Transverse colon (tissue), 4 donors: ENCODE data around the gene MFSD12. TPM values are rescaled to one million over a fixed set of nuclear protein-coding genes. Genes with fewer than 3 reads are reported as not detected.

Source experiments
- DNase-seq: peaks from one replicate; pipeline ENCODE4 v3.0.0-alpha.2; 2019
- H3K27ac ChIP-seq, 4 donors: fragments of 200-600 bp; sonication (generic); 2 replicates each; pipeline ENCODE4 v1.5.1; 2016 to 2018; ENCODE audit warnings: inconsistent platforms in 4 of 4
- H3K27me3 ChIP-seq: fragments of 200-600 bp; sonication (generic); 2 replicates; pipeline ENCODE4 v1.5.1; 2017; ENCODE audit warnings: inconsistent platforms
- H3K36me3 ChIP-seq, 4 donors: fragments of 200-600 bp; sonication (generic); 2 replicates each; pipeline ENCODE4 v1.5.1; 2017 to 2019; ENCODE audit warnings: inconsistent platforms in 4 of 4
- H3K4me1 ChIP-seq, 4 donors: fragments of 200-600 bp; sonication (generic); 2 replicates each; pipeline ENCODE4 v1.5.1; 2017 to 2020; ENCODE audit warnings: inconsistent platforms in 4 of 4
- H3K4me3 ChIP-seq, 4 donors: fragments of 200-600 bp; sonication (generic); 1 replicate in 1 of 4; 2 replicates in 3 of 4; pipeline versions ENCODE4 v1.5.1 to v1.6.1; 2017 to 2019; ENCODE audit warnings: inconsistent platforms in 4 of 4
- H3K9me3 ChIP-seq, 2 donors: fragments of 200-600 bp; sonication (generic); 2 replicates each; pipeline ENCODE4 v1.5.1; 2017 to 2019; ENCODE audit warnings: inconsistent platforms in 2 of 2
- EP300 ChIP-seq: sonication (generic); formaldehyde crosslinking; IDR thresholded peaks from one replicate; pipeline ENCODE4 v1.6.1; 2017; ENCODE audit warnings: antibody characterized with exemption, low read depth
- POLR2A ChIP-seq: fragments of 450-650 bp; IDR thresholded peaks from one replicate; pipeline ENCODE4 v1.6.1; 2016; ENCODE audit warnings: antibody characterized with exemption, mild to moderate bottlenecking, moderate library complexity
- POLR2AphosphoS5 ChIP-seq, 3 donors: sonication (generic); formaldehyde crosslinking; IDR thresholded peaks; one replicate each; pipeline ENCODE4 v1.6.1; 2016; ENCODE audit warnings: antibody characterized with exemption in 3 of 3
- WGBS, 2 donors: methylation state at CpG; one replicate each; pipeline ENCODE4 v1.1.5; 2018; ENCODE audit warnings: low coverage in 1 of 2; 5-methylcytosine and 5-hydroxymethylcytosine counted together
- in situ Hi-C, 4 donors: fragments of 200-750 bp; cut with MboI; loops; one replicate each; pipeline versions ENCODE4 v1.15.0 to v1.15.1; 2017; ENCODE audit warnings: low sequenced_read_pairs in 3 of 4, low pct_ligation_motif_present in 1 of 4, low pct_unique_long_range_greater_than_20kb in 1 of 4
- intact Hi-C: fragments of 100-400 bp; cut with DNase I; formaldehyde crosslinking; loops from one replicate; pipeline ENCODE4 v1.15.1; 2023; ENCODE audit warnings: low total_unique reads
- total RNA-seq, 4 donors: library from RNA; depleted of rRNA; stranded (reverse); fragments of >200 nt; gene quantifications; one replicate each; pipeline ENCODE4 v1.1.0, GENCODE V29; 2016
- TF ChIP-seq, protein P1 (sequence below), 5 experiments: fragments of 200-600 bp in 3 of 5; fragments of 450-650 bp in 2 of 5; sonication (generic) in 3 of 5; IDR thresholded peaks; 1 replicate in 2 of 5; 2 replicates in 3 of 5; pipeline ENCODE4 v1.5.1; 2016 to 2017; ENCODE audit warnings: antibody characterized with exemption in 5 of 5, inconsistent platforms in 3 of 5, mild to moderate bottlenecking in 2 of 5, moderate library complexity in 1 of 5

MFSD12 gene
- total RNA-seq, 4 donors from 2014 or later: 35.2 to 214 (median 49.2) TPM

DNA sequence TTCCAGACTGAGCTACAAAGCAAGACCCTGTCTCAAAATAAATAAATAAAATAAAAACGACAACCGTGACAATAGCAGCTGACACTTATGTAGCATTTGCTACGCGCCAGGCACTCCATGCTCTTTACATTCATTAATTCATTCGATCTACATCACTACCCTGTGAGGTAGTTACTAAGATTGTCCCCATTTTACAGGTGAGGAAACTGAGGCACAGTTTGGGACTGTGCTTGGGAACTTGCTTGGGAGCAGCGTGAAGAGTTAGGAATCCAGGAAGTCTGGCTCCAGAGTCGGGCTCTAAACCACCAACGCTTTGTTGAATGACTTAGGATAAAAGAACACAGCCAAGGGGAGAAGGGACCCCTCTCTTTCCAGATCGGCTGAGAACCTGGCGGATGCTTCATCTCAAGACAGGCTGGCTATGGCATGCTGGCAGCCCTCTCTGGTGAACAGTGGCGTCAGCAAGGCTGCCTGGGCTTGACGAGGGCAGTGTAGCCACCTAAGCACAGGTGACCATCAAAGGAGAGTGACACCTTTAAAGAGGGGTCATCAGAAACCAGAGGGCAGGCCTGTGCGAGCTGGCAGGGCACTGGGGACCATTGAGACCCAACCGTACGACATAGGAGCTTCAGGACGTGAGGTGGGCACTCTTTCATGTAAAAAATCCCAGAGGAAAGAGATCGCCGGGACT lies 57.5 kb downstream of the MFSD12 start:
- Histone ChIP-seq H3K27me3 (no peaks in the 10 kb centered on the region), H3K9me3 (no peaks in the 10 kb centered on the region), H3K4me3 (peak overlapping the region; percentile 73 to 96 (median 94)), H3K36me3 (peaks cover 0 to 10% (median 2%) of the 10 kb centered on the region in 4 donors), H3K4me1 (peaks cover 0 to 20% (median 10%) of the 10 kb centered on the region in 4 donors), H3K27ac (peak overlapping the region; percentile 85 to 92 (median 88))
- DNase-seq: no peak
- in situ Hi-C loops (no loop called here), intact Hi-C loops (no loop called here)
- WGBS, 2 donors: 24 to 36% methylated on average over 4 to 18 of the region's 18 CpGs
- no peak for TF ChIP-seq POLR2AphosphoS5 (IDR thresholded peaks at IDR 0.05)
- TF ChIP-seq, protein P1, sequence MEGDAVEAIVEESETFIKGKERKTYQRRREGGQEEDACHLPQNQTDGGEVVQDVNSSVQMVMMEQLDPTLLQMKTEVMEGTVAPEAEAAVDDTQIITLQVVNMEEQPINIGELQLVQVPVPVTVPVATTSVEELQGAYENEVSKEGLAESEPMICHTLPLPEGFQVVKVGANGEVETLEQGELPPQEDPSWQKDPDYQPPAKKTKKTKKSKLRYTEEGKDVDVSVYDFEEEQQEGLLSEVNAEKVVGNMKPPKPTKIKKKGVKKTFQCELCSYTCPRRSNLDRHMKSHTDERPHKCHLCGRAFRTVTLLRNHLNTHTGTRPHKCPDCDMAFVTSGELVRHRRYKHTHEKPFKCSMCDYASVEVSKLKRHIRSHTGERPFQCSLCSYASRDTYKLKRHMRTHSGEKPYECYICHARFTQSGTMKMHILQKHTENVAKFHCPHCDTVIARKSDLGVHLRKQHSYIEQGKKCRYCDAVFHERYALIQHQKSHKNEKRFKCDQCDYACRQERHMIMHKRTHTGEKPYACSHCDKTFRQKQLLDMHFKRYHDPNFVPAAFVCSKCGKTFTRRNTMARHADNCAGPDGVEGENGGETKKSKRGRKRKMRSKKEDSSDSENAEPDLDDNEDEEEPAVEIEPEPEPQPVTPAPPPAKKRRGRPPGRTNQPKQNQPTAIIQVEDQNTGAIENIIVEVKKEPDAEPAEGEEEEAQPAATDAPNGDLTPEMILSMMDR (IDR thresholded peaks at IDR 0.05): no peak
- no peak for TF ChIP-seq EP300
- no peak for TF ChIP-seq POLR2A

DNA sequence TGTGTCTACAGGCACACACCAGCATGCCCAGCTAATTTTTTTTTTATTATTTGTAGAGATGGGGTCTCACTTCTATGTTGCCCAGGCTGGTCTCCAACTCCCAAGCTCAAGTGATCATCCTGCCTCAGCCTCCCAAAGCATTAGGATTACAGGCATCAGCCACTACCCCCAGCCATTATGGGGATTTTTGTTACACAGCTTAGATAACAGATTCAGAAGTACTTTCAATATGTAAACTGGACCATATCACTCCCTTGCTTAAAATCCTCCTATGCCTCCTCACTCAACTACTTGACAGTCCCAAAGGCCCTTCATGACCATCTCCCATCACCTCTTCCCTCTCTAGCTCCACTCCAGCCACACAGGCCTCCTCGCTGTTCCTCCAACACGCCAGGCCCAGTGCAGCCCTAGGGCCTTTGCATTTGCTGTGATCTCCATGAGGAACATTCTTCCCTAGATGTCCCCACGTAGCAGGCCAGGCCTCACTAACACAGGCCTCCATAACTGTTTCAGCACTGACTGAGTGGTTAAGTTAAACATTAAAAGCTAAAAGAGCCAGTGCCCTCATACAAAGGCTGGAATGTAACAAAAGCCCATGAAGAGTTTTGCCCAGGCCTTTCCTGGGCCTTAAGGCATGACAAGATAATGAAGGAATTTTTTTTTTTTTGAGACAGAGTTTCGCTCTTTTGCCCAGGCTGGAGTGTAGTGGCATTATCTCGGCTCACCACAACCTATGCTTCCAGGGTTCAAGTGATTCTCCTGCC lies 59.4 kb downstream of the MFSD12 start:
- H3K4me1 ChIP-seq: peaks cover 0 to 20% (median 10%) of the 10 kb centered on the region in 4 donors
- 95 to 100% methylated on average over 3 to 5 of the region's 5 CpGs for WGBS, 2 donors
- no peaks in the 10 kb centered on the region for H3K9me3 ChIP-seq
- no peak for DNase-seq
- intact Hi-C loops: no loop called here
- H3K4me3 ChIP-seq: no peak overlapping the region
- peaks cover 0 to 21% (median 2%) of the 10 kb centered on the region in 4 donors for H3K36me3 ChIP-seq
- H3K27me3 ChIP-seq: no peaks in the 10 kb centered on the region
- TF ChIP-seq EP300: no peak
- no peak for TF ChIP-seq POLR2AphosphoS5 (IDR thresholded peaks at IDR 0.05)
- TF ChIP-seq POLR2A: no peak
- TF ChIP-seq, protein P1 (IDR thresholded peaks at IDR 0.05): no peak
- H3K27ac ChIP-seq: no peak overlapping the region
- in situ Hi-C loops: no loop called here

GRCh38 chr19:3496392-3497273 lies 60.8 kb downstream of the MFSD12 start:
- intact Hi-C loops (no loop called here), in situ Hi-C loops (no loop called here)
- DNase-seq: no peak
- peaks cover 0 to 21% (median 5%) of the 10 kb centered on the region in 4 donors for H3K36me3 ChIP-seq
- WGBS, 2 donors: 98% methylated on average over 32 of the region's 32 CpGs; no CpG with 5 or more reads in 1 of the 2 donors
- H3K27ac ChIP-seq: no peak overlapping the region
- H3K4me1 ChIP-seq: peaks cover 0 to 20% (median 10%) of the 10 kb centered on the region in 4 donors
- no peak overlapping the region for H3K4me3 ChIP-seq
- no peaks in the 10 kb centered on the region for H3K9me3 ChIP-seq
- TF ChIP-seq POLR2AphosphoS5 (IDR thresholded peaks at IDR 0.05) (no peak), EP300 (no peak), POLR2A (no peak)
- TF ChIP-seq, protein P1 (IDR thresholded peaks at IDR 0.05): no peak
- no peaks in the 10 kb centered on the region for H3K27me3 ChIP-seq

DNA sequence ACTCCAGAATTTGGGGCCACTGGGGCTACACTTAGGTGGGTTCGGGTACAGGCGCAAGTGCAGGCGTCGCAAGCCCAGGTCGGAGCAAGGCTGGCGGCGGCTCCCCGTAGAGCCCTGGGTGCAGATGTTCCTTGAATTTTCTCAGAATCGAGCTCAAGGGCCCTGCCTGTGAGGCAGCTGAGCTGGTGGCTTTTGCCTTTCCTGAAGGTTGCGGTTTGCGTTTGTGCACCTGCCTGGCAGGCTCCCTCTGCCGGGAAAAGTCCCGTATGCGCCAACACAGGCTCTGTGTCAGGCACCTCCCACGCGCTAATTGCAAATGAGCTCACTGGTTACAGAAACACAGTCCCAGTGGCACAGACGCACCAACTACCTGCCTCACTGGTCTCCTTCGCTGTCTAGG lies 62.8 kb downstream of the MFSD12 start:
- H3K27me3 ChIP-seq: no peaks in the 10 kb centered on the region
- WGBS, 2 donors: 81 to 89% methylated on average over 6 to 18 of the region's 18 CpGs
- no peaks in the 10 kb centered on the region for H3K9me3 ChIP-seq
- TF ChIP-seq, protein P1 (IDR thresholded peaks at IDR 0.05): no peak
- TF ChIP-seq EP300 (no peak), POLR2A (no peak), POLR2AphosphoS5 (IDR thresholded peaks at IDR 0.05) (no peak)
- no peak for DNase-seq
- intact Hi-C loops (no loop called here), in situ Hi-C loops (no loop called here)
- peaks cover 0 to 21% (median 7%) of the 10 kb centered on the region in 4 donors for H3K36me3 ChIP-seq
- H3K4me1 ChIP-seq: peaks cover 0 to 11% (median 3%) of the 10 kb centered on the region in 4 donors
- no peak overlapping the region for H3K4me3 ChIP-seq
- H3K27ac ChIP-seq: no peak overlapping the region
